PFSK-1 (cell line): Measurements from ENCODE around the gene NFIB.

ENCODE experiments used
- POLR2AphosphoS5 ChIP-seq: IDR thresholded peaks from 2 replicates; pipeline ENCODE4 v1.6.1; 2012; ENCODE audit warnings: low read depth, mild to moderate bottlenecking, control low read depth, low read length, moderate library complexity
- REST ChIP-seq, 2 experiments: IDR thresholded peaks; 2 replicates each; pipeline versions ENCODE4 v1.6.1 to v1.8.0; 2011 to 2012; ENCODE audit warnings: low read depth in 2 of 2, low read length in 2 of 2, control low read depth in 1 of 2, inconsistent platforms in 1 of 2, mild to moderate bottlenecking in 1 of 2, moderate library complexity in 1 of 2; ENCODE audit not compliant: insufficient read depth in 1 of 2
- SIN3A ChIP-seq: IDR thresholded peaks from 2 replicates; pipeline ENCODE4 v1.6.1; 2012; ENCODE audit warnings: mild to moderate bottlenecking, low read length, moderate library complexity, borderline replicate concordance; ENCODE audit not compliant: insufficient read depth
- TAF1 ChIP-seq: IDR thresholded peaks from 2 replicates; pipeline ENCODE4 v1.6.1; 2012; ENCODE audit warnings: low read length, control low read depth, borderline replicate concordance; ENCODE audit not compliant: insufficient read depth

GRCh38 chr9:14251154-14252071 lies 62.5 kb downstream of the NFIB start:
- TF ChIP-seq REST (IDR thresholded peaks at IDR 0.05; ENCODE audit: insufficient read depth in 1 of 2, low read depth in 2 of 2, low read length in 2 of 2) (no peak), POLR2AphosphoS5 (no peak), SIN3A (no peak; the same call in 1 of the 2 replicates), TAF1 (no peak)
